ENCODE data around the gene TVP23C.

DNA sequence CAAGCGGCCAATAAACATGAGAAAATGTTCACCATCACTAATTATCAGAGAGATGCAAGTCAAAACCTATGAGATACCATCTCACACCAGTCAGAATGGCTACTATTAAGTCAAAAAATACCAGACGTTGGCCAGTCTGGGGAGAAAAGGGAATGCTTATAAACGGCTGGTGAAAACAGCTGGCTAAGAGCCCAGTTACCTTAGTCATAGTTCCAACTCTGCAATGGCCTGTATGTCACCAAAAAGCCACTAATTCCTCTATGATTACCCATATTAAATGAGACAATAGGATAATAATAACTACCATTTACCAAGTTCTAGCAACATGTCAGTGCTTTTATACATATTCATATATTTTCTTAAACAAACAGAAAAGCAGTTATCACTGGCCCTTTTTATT, 52.9 kb downstream of the TVP23C start:
- TF ChIP-seq CTCF (IDR thresholded peaks at IDR 0.05) (no peak), POLR2A (IDR thresholded peaks at IDR 0.05) (no peak)

Measured in uterus (tissue), 2 donors.